Measurements from ENCODE around the gene SYTL2.

The SYTL2 gene

GRCh38 chr11:85647604-85648299 is 163.2 kb downstream of the SYTL2 start, which contains the start of gene TMEM126A:
TMEM126A (plus strand) TSS chr11:85647967; CDS start chr11:85650256, 2,289 bp downstream.
- DNase-seq (ENCODE audit: low spot score): peak; percentile 92

GRCh38 chr11:85647078-85647477 is 163.9 kb downstream of the SYTL2 start:
- no peak for DNase-seq (ENCODE audit: low spot score)
